MM.1S (cell line): ENCODE measurements around the gene HYOU1.

Source experiments
- DNase-seq: peaks from one replicate; pipeline ENCODE4 v3.0.0-alpha.2; 2015
- H2AFZ ChIP-seq: fragments of 300-600 bp; sonication (generic); 2 replicates; pipeline ENCODE4 v1.6.0; 2016; ENCODE audit warnings: antibody characterized with exemption, low read length
- H3F3A ChIP-seq: fragments of 300-600 bp; sonication (generic); 2 replicates; pipeline ENCODE4 v1.6.1; 2016; ENCODE audit warnings: mild to moderate bottlenecking, antibody characterized with exemption, low read length, moderate library complexity, mixed read lengths; ENCODE audit not compliant: insufficient read depth
- H3K27ac ChIP-seq: fragments of 300-600 bp; sonication (generic); 2 replicates; pipeline ENCODE4 v1.5.1; 2016; ENCODE audit warnings: mild to moderate bottlenecking, low read length
- H3K27me3 ChIP-seq: fragments of 300-600 bp; sonication (generic); replicated peaks from 2 replicates; pipeline ENCODE4 v1.6.0; 2016; ENCODE audit warnings: low read length; ENCODE audit not compliant: insufficient read depth
- H3K36me3 ChIP-seq: fragments of 300-600 bp; sonication (generic); replicated peaks from 2 replicates; pipeline ENCODE4 v1.6.1; 2016; ENCODE audit warnings: mild to moderate bottlenecking, low read length, mixed read lengths; ENCODE audit not compliant: insufficient read depth
- H3K4me1 ChIP-seq: fragments of 300-600 bp; sonication (generic); 2 replicates; pipeline ENCODE4 v1.6.1; 2016; ENCODE audit warnings: low read length, mixed read lengths
- H3K4me2 ChIP-seq: fragments of 300-600 bp; sonication (generic); 2 replicates; pipeline ENCODE4 v1.6.0; 2016; ENCODE audit warnings: low read depth, low read length
- H3K4me3 ChIP-seq: fragments of 300-600 bp; sonication (generic); 2 replicates; pipeline ENCODE4 v1.5.1; 2016; ENCODE audit warnings: low read length, mixed read lengths
- H3K79me2 ChIP-seq: fragments of 300-600 bp; sonication (generic); 2 replicates; pipeline ENCODE4 v1.6.1; 2016; ENCODE audit warnings: mixed run types, low read length, mixed read lengths
- H3K9ac ChIP-seq: fragments of 300-600 bp; sonication (generic); 2 replicates; pipeline ENCODE4 v1.6.1; 2016; ENCODE audit warnings: low read length, mixed read lengths
- H3K9me2 ChIP-seq: fragments of 300-600 bp; sonication (generic); replicated peaks from 2 replicates; pipeline ENCODE4 v1.6.1; 2016; ENCODE audit warnings: mild to moderate bottlenecking, low read length, mixed read lengths; ENCODE audit not compliant: insufficient read depth
- H3K9me3 ChIP-seq: fragments of 300-600 bp; sonication (generic); replicated peaks from 2 replicates; pipeline ENCODE4 v1.6.1; 2016; ENCODE audit warnings: mild to moderate bottlenecking, low read length, mixed read lengths; ENCODE audit not compliant: insufficient read depth
- H4K20me1 ChIP-seq: fragments of 300-600 bp; sonication (generic); 2 replicates; pipeline ENCODE4 v1.6.1; 2016; ENCODE audit warnings: mild to moderate bottlenecking, low read length, moderate library complexity, mixed read lengths; ENCODE audit not compliant: insufficient read depth
- EZH2 ChIP-seq: fragments of 300-600 bp; sonication (generic); optimal IDR thresholded peaks from 2 replicates; pipeline ENCODE3; 2017; ENCODE audit warnings: low read depth, mild to moderate bottlenecking, antibody characterized with exemption, low read length, mixed read lengths
- EZH2phosphoT487 ChIP-seq: fragments of 300-600 bp; sonication (generic); IDR thresholded peaks from 2 replicates; pipeline ENCODE4 v1.6.1; 2018; ENCODE audit warnings: antibody characterized with exemption, low read length
- TF ChIP-seq, protein P1 (sequence below): fragments of 300-600 bp; sonication (generic); IDR thresholded peaks from 2 replicates; pipeline ENCODE4 v1.5.1; 2016; ENCODE audit warnings: antibody characterized with exemption, low read length, mixed read lengths

The HYOU1 gene

DNA sequence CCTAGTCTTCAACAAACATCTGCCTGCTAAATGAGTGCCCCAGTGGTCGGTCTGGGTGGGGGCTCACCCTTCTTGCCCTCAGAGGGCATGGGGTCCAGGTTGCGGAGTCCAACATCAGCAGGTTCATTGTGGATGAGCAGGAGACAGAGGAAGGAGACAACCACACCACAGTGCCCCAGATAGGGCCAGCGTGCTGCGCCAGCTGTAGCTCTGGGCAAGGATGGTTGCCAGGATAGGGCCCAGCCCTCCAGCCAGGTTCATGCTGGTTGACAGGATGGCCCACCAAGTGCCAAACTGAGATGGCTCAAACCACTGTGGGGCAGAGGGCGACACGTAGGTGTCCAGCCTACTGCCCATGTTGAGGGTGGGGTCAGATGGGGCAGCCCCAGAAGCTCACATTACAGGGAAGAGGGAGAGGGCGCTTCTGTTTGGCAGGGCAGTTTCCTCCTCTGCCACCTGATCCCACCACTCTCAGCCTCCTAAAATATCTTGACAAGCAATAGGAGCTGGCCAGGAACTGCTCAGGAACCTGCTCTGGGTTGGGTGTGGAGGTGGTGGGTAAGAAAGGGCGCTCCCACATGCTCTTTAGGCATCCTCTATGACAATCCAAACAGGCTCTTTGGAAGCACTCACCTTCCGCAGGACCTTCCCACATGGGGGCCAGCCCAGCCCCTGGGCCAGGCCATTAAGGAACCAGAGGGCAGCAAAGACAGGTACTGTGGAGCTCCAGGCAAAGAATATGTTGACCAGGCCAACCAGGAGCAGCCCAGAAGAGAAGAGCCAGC is 29.3 kb downstream of the HYOU1 start:
- no peak overlapping the region for H3K4me3 ChIP-seq
- no peak for DNase-seq
- no peak overlapping the region for H3K27ac ChIP-seq
- no peaks in the 10 kb centered on the region for H3K9me3 ChIP-seq
- no peak overlapping the region for H2AFZ ChIP-seq
- no peaks in the 10 kb centered on the region for H3K36me3 ChIP-seq
- H3K9me2 ChIP-seq, result no peaks in the 10 kb centered on the region
- TF ChIP-seq EZH2phosphoT487, result no peak
- TF ChIP-seq, protein P1, sequence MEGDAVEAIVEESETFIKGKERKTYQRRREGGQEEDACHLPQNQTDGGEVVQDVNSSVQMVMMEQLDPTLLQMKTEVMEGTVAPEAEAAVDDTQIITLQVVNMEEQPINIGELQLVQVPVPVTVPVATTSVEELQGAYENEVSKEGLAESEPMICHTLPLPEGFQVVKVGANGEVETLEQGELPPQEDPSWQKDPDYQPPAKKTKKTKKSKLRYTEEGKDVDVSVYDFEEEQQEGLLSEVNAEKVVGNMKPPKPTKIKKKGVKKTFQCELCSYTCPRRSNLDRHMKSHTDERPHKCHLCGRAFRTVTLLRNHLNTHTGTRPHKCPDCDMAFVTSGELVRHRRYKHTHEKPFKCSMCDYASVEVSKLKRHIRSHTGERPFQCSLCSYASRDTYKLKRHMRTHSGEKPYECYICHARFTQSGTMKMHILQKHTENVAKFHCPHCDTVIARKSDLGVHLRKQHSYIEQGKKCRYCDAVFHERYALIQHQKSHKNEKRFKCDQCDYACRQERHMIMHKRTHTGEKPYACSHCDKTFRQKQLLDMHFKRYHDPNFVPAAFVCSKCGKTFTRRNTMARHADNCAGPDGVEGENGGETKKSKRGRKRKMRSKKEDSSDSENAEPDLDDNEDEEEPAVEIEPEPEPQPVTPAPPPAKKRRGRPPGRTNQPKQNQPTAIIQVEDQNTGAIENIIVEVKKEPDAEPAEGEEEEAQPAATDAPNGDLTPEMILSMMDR, result no peak
- TF ChIP-seq EZH2, result no peak
- H3K27me3 ChIP-seq, result no peaks in the 10 kb centered on the region
- H3K4me2 ChIP-seq, result peak overlapping the region; percentile 100
- H3K9ac ChIP-seq, result peak overlapping the region; percentile 91; the same call in 1 of the 2 replicates
- H3K4me1 ChIP-seq, result peaks cover 41% of the 10 kb centered on the region
- peaks cover 76% of the 10 kb centered on the region for H3K79me2 ChIP-seq
- H3F3A ChIP-seq, result peaks cover 30% of the 10 kb centered on the region
- no peaks in the 10 kb centered on the region for H4K20me1 ChIP-seq

DNA sequence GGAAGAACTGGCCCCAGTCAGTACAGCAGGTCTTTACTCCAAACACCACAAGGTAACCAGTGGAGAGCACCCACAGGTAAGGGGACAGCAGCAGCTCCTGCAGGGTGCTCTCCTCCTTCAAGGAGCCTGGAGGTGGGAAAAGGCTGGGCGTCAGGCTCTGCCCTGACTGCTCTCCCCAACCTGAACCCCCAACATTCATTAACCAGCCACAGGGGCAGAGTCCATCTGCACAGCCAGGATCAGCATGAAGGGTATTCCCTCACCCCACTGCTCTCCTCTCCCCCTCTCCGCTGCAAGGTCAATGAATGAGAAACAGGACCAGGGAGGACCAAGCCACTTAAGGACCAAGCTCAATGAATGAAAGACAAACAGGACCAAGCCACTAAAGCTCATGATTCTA is 30.0 kb downstream of the HYOU1 start:
- H3K4me3 ChIP-seq, result no peak overlapping the region
- H3K36me3 ChIP-seq, result no peaks in the 10 kb centered on the region
- no peaks in the 10 kb centered on the region for H3K27me3 ChIP-seq
- H2AFZ ChIP-seq, result no peak overlapping the region
- TF ChIP-seq EZH2phosphoT487 (no peak), EZH2 (no peak)
- TF ChIP-seq, protein P1, result no peak
- H3K9me2 ChIP-seq, result no peaks in the 10 kb centered on the region
- no peaks in the 10 kb centered on the region for H4K20me1 ChIP-seq
- peaks cover 37% of the 10 kb centered on the region for H3F3A ChIP-seq
- no peak for DNase-seq
- no peak overlapping the region for H3K9ac ChIP-seq
- peaks cover 80% of the 10 kb centered on the region for H3K79me2 ChIP-seq
- H3K4me1 ChIP-seq, result peaks cover 45% of the 10 kb centered on the region
- H3K9me3 ChIP-seq, result no peaks in the 10 kb centered on the region
- no peak overlapping the region for H3K27ac ChIP-seq
- no peak overlapping the region for H3K4me2 ChIP-seq

DNA sequence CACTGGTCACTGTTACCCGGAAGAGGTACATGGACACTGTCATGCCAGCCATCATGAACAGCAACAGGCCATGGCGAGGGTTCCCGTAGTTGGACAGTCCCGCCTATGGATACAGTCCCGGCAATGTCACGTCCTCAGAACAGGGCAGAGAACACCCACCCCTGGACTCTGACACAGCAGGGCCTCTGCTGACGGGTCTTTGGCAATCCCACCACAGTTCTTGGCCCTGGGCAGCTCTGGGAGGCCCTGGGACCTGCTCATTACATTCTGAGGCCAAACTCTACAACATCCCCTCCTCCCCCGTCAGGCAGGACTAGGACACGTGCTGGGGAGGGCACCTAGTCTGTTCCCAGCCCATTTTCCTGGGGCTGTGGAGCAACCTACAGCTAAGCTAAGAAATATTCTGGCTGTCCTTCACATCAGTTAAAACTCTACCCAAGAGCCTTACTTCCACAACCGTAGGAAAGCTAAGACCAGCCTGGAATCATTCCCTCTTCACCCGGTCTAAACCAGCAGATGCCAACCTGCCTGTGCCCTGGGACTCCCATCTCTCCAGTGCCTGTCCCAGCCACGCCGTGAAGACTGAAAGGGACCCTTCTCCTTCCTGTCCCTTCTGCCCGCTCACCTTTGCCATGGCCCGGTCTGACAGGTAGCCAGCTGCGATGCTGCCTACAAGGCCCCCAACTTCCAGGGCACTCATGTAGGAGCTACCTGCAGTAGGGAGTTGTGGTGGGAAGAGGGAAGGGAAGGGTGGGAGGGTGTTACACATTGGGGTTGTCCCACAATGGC is 30.8 kb downstream of the HYOU1 start:
- Histone ChIP-seq H3K4me1 (peaks cover 53% of the 10 kb centered on the region), H3K9ac (no peak overlapping the region), H3F3A (peaks cover 44% of the 10 kb centered on the region), H4K20me1 (0 out of 2 replicates have a peak, but pooled peaks cover 2% of the 10 kb centered on the region), H3K4me2 (no peak overlapping the region), H3K79me2 (peaks cover 87% of the 10 kb centered on the region), H3K9me2 (no peaks in the 10 kb centered on the region), H3K4me3 (no peak overlapping the region), H3K27me3 (no peaks in the 10 kb centered on the region), H3K36me3 (no peaks in the 10 kb centered on the region), H3K27ac (no peak overlapping the region), H3K9me3 (no peaks in the 10 kb centered on the region), H2AFZ (no peak overlapping the region)
- TF ChIP-seq, protein P1, result no peak
- TF ChIP-seq EZH2 (no peak), EZH2phosphoT487 (no peak)
- no peak for DNase-seq
